Measurements from ENCODE around the gene NOXA1.

NOXA1 gene

GRCh38 chr9:137387891-137388560 is 35.2 kb upstream of the NOXA1 start:
- Mint-ChIP-seq H3K27me3 (ENCODE audit: low read depth, poor library complexity) (peaks cover 3% of the 10 kb centered on the region), H3K4me1 (peaks cover 36% of the 10 kb centered on the region), H3K9me3 (no peaks in the 10 kb centered on the region), H3K27ac (no peak overlapping the region), H3K4me3 (no peak overlapping the region), H3K36me3 (ENCODE audit: low read depth) (peaks cover 5% of the 10 kb centered on the region)
- no peak for DNase-seq
- no peak for TF ChIP-seq CTCF (IDR thresholded peaks at IDR 0.05)

- no peak overlapping the region for H3K27ac Mint-ChIP-seq
- no peak for DNase-seq
These were observed 34.4 kb upstream of the NOXA1 start for GRCh38 chr9:137388589-137389427.

GRCh38 chr9:137389428-137389746 is 33.8 kb upstream of the NOXA1 start:
- DNase-seq, result no peak
- Mint-ChIP-seq H3K9me3 (no peaks in the 10 kb centered on the region), H3K27me3 (ENCODE audit: low read depth, poor library complexity) (peaks cover 3% of the 10 kb centered on the region), H3K4me1 (peaks cover 30% of the 10 kb centered on the region), H3K36me3 (ENCODE audit: low read depth) (peaks cover 5% of the 10 kb centered on the region), H3K4me3 (no peak overlapping the region), H3K27ac (no peak overlapping the region)
- no peak for TF ChIP-seq CTCF (IDR thresholded peaks at IDR 0.05)

More at GRCh38 chr9:137388589-137389427, 34.4 kb upstream of the NOXA1 start:
- Mint-ChIP-seq H3K4me3 (no peak overlapping the region), H3K36me3 (ENCODE audit: low read depth) (peaks cover 5% of the 10 kb centered on the region), H3K27me3 (ENCODE audit: low read depth, poor library complexity) (peaks cover 3% of the 10 kb centered on the region), H3K9me3 (no peaks in the 10 kb centered on the region), H3K4me1 (peaks cover 35% of the 10 kb centered on the region)
- no peak for TF ChIP-seq CTCF (IDR thresholded peaks at IDR 0.05)

- no peak for TF ChIP-seq CTCF (IDR thresholded peaks at IDR 0.05)
- Mint-ChIP-seq H3K36me3 (ENCODE audit: low read depth) (peaks cover 5% of the 10 kb centered on the region), H3K9me3 (no peaks in the 10 kb centered on the region), H3K27ac (no peak overlapping the region), H3K27me3 (ENCODE audit: low read depth, poor library complexity) (peaks cover 3% of the 10 kb centered on the region), H3K4me3 (no peak overlapping the region), H3K4me1 (peaks cover 26% of the 10 kb centered on the region)
- DNase-seq, result no peak
These were observed 32.4 kb upstream of the NOXA1 start for GRCh38 chr9:137390553-137391410.

GRCh38 chr9:137391411-137391754 is 31.8 kb upstream of the NOXA1 start:
- no peak for DNase-seq
- Mint-ChIP-seq H3K27me3 (ENCODE audit: low read depth, poor library complexity) (peaks cover 3% of the 10 kb centered on the region), H3K4me3 (no peak overlapping the region), H3K27ac (no peak overlapping the region), H3K4me1 (peaks cover 26% of the 10 kb centered on the region), H3K9me3 (no peaks in the 10 kb centered on the region), H3K36me3 (ENCODE audit: low read depth) (peaks cover 5% of the 10 kb centered on the region)
- TF ChIP-seq CTCF (IDR thresholded peaks at IDR 0.05), result no peak

Data from nephron progenitor cell (in vitro differentiated cells).